ENCODE data around the gene POP4. TPM values are rescaled to one million over a fixed set of nuclear protein-coding genes. Genes with fewer than 3 reads are reported as not detected.

The POP4 gene
- total RNA-seq, 1 experiment from 2014 or later = 116 TPM

- H3K36me3 ChIP-seq (ENCODE audit: control insufficient read depth, insufficient read depth, low read length) = no peaks in the 10 kb centered on the region
- H3K4me3 ChIP-seq (ENCODE audit: low read depth in 2 of 2, low read length in 2 of 2) = no peak overlapping the region
- intact Hi-C loops (cut with micrococcal nuclease; ENCODE audit: unreplicated experiment) = no loop called here
- ATAC-seq (no peak), DNase-seq (ENCODE audit: low read depth, low spot score) (no peak)
- no peak overlapping the region for H3K27ac ChIP-seq (ENCODE audit: low read length)
- ChIA-PET POLR2A (no interaction called here), CTCF (no interaction called here)
- H3K9me3 ChIP-seq (ENCODE audit: control insufficient read depth, insufficient read depth, low read depth, low read length) = no peaks in the 10 kb centered on the region
- no peaks in the 10 kb centered on the region for H3K4me1 ChIP-seq (ENCODE audit: control insufficient read depth, insufficient read depth, low read length)
- in situ Hi-C loops (cut with HindIII; ENCODE audit: low pct_unique_long_range_greater_than_20kb, low sequenced_read_pairs) = no loop called here
- no TSS peak for BruUV-seq (replicated peaks)
- TF ChIP-seq, protein P1, sequence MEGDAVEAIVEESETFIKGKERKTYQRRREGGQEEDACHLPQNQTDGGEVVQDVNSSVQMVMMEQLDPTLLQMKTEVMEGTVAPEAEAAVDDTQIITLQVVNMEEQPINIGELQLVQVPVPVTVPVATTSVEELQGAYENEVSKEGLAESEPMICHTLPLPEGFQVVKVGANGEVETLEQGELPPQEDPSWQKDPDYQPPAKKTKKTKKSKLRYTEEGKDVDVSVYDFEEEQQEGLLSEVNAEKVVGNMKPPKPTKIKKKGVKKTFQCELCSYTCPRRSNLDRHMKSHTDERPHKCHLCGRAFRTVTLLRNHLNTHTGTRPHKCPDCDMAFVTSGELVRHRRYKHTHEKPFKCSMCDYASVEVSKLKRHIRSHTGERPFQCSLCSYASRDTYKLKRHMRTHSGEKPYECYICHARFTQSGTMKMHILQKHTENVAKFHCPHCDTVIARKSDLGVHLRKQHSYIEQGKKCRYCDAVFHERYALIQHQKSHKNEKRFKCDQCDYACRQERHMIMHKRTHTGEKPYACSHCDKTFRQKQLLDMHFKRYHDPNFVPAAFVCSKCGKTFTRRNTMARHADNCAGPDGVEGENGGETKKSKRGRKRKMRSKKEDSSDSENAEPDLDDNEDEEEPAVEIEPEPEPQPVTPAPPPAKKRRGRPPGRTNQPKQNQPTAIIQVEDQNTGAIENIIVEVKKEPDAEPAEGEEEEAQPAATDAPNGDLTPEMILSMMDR (IDR thresholded peaks at IDR 0.05) = no peak
- TF ChIP-seq TCF7L2 (IDR thresholded peaks at IDR 0.05; ENCODE audit: low read depth, low read length) (no peak), SIN3A (IDR thresholded peaks at IDR 0.05; ENCODE audit: borderline replicate concordance, insufficient read depth, low read depth, low read length) (no peak), POLR2AphosphoS5 (IDR thresholded peaks at IDR 0.05; ENCODE audit: low read depth, low read length) (no peak)
- TF ChIP-seq, protein P2, sequence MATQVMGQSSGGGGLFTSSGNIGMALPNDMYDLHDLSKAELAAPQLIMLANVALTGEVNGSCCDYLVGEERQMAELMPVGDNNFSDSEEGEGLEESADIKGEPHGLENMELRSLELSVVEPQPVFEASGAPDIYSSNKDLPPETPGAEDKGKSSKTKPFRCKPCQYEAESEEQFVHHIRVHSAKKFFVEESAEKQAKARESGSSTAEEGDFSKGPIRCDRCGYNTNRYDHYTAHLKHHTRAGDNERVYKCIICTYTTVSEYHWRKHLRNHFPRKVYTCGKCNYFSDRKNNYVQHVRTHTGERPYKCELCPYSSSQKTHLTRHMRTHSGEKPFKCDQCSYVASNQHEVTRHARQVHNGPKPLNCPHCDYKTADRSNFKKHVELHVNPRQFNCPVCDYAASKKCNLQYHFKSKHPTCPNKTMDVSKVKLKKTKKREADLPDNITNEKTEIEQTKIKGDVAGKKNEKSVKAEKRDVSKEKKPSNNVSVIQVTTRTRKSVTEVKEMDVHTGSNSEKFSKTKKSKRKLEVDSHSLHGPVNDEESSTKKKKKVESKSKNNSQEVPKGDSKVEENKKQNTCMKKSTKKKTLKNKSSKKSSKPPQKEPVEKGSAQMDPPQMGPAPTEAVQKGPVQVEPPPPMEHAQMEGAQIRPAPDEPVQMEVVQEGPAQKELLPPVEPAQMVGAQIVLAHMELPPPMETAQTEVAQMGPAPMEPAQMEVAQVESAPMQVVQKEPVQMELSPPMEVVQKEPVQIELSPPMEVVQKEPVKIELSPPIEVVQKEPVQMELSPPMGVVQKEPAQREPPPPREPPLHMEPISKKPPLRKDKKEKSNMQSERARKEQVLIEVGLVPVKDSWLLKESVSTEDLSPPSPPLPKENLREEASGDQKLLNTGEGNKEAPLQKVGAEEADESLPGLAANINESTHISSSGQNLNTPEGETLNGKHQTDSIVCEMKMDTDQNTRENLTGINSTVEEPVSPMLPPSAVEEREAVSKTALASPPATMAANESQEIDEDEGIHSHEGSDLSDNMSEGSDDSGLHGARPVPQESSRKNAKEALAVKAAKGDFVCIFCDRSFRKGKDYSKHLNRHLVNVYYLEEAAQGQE (IDR thresholded peaks at IDR 0.05; ENCODE audit: insufficient read depth in 1 of 2, low read depth in 2 of 2, low read length in 1 of 2) = no peak
- H3K27me3 ChIP-seq (ENCODE audit: control insufficient read depth, insufficient read depth, low read length) = peaks cover 51% of the 10 kb centered on the region
These were observed 27.7 kb upstream of the POP4 start for GRCh38 chr19:29578349-29578748.

DNA sequence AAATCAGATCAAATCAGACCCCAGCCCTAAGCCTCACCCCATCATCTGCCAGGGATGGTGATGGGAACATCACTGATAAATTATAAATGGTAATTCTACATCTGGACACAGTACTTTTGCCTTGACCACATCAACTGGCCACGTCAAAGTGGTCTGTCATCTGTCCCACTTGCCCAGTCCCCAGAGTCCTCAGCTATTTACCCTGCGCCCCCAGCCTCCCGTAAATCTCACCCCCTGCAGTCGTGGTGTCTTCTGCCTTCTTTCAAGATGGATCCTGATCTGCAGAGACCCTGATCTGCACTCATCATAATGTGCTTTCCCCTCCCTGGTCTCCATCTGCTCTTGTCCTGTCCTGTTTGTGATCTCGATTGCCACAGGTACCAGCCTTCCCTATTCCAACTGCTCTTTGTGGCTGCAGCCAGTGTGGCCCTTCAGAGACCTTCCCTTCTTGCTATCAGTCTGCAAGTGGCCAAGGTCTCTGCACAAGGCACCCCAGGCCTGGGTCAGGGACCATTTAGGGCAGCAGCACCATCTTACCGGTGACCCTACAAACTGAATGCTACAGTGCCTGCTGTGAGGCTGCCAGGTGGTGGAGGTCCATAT is 26.7 kb upstream of the POP4 start:
- CTCF ChIA-PET = no interaction called here
- POLR2A ChIA-PET = no interaction called here
- no peak for DNase-seq (ENCODE audit: low read depth, low spot score)
- Histone ChIP-seq H3K27ac (ENCODE audit: low read length) (no peak overlapping the region), H3K36me3 (ENCODE audit: control insufficient read depth, insufficient read depth, low read length) (no peaks in the 10 kb centered on the region), H3K4me3 (ENCODE audit: low read depth in 2 of 2, low read length in 2 of 2) (no peak overlapping the region), H3K4me1 (ENCODE audit: control insufficient read depth, insufficient read depth, low read length) (no peaks in the 10 kb centered on the region), H3K27me3 (ENCODE audit: control insufficient read depth, insufficient read depth, low read length) (peaks cover 40% of the 10 kb centered on the region), H3K9me3 (ENCODE audit: control insufficient read depth, insufficient read depth, low read depth, low read length) (no peaks in the 10 kb centered on the region)
- in situ Hi-C loops (cut with HindIII; ENCODE audit: low pct_unique_long_range_greater_than_20kb, low sequenced_read_pairs) (no loop called here), intact Hi-C loops (cut with micrococcal nuclease; ENCODE audit: unreplicated experiment) (no loop called here)
- TF ChIP-seq SIN3A (IDR thresholded peaks at IDR 0.05; ENCODE audit: borderline replicate concordance, insufficient read depth, low read depth, low read length) (no peak), POLR2AphosphoS5 (IDR thresholded peaks at IDR 0.05; ENCODE audit: low read depth, low read length) (no peak), TCF7L2 (IDR thresholded peaks at IDR 0.05; ENCODE audit: low read depth, low read length) (no peak)
- TF ChIP-seq, protein P2 (IDR thresholded peaks at IDR 0.05; ENCODE audit: insufficient read depth in 1 of 2, low read depth in 2 of 2, low read length in 1 of 2) = no peak
- TF ChIP-seq, protein P1 (IDR thresholded peaks at IDR 0.05) = no peak
- no TSS peak for BruUV-seq (replicated peaks)
- no peak for ATAC-seq

All from Panc1 (cell line).